GM12891 (cell line): ENCODE data around the gene PFDN2.

Source experiments
- PAX5 ChIP-seq: IDR thresholded peaks from 2 replicates; pipeline ENCODE4 v1.6.1; 2011; ENCODE audit warnings: low read length, moderate library complexity, mild to moderate bottlenecking; ENCODE audit not compliant: insufficient read depth, severe bottlenecking
- POLR2A ChIP-seq: IDR thresholded peaks from 2 replicates; pipeline ENCODE4 v1.6.1; 2011; ENCODE audit warnings: low read depth, low read length, control low read depth
- POLR2AphosphoS5 ChIP-seq: IDR thresholded peaks from 2 replicates; pipeline ENCODE4 v1.6.1; 2011; ENCODE audit warnings: low read depth, low read length, control low read depth
- POU2F2 ChIP-seq: IDR thresholded peaks from 2 replicates; pipeline ENCODE4 v1.6.1; 2011; ENCODE audit warnings: low read depth, mild to moderate bottlenecking, control low read depth, low read length, moderate library complexity
- SPI1 ChIP-seq: IDR thresholded peaks from 2 replicates; pipeline ENCODE4 v1.6.1; 2011; ENCODE audit warnings: low read depth, low read length, control low read depth
- TAF1 ChIP-seq: IDR thresholded peaks from 2 replicates; pipeline ENCODE4 v1.6.1; 2011; ENCODE audit warnings: low read depth, low read length, control low read depth

DNA sequence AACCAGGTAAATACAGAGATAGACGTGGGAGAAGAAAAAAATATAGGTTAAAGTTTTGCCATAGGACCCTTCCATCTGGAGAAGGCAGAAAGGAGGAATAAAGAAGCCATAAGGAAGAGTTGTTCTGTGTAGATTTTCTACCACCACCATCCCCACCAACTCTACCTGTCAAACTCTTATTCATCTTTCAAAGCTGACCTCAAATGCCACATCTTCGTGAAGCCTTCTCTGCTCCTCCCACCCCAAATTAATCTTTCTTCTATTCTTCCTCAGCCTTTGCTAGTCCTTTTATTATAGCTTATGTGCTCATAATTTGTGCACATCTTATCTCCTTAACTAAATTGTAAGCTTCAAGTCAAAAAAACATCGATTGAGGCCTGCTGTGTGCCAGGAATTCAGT lies 27.2 kb downstream of the PFDN2 start:
- TF ChIP-seq POLR2A, result no peak
- no peak for TF ChIP-seq TAF1
- no peak for TF ChIP-seq POLR2AphosphoS5
- no peak for TF ChIP-seq SPI1
- no peak for TF ChIP-seq PAX5
- TF ChIP-seq POU2F2, result no peak
